H1 (cell line): Measurements from ENCODE around the gene EIF4E3. TPM values are rescaled to one million over a fixed set of nuclear protein-coding genes. Genes with fewer than 3 reads are reported as not detected.

Experiments
- CTCF ChIA-PET: fragments of 300-600 bp; sonication (Branson Sonifier 250); formaldehyde crosslinking; loops from one replicate; lab custom pipeline; 2021; ENCODE audit not compliant: partially characterized antibody; lab: Charles Lee
- POLR2A ChIA-PET: fragments of 300-600 bp; sonication (Branson Sonifier 250); formaldehyde crosslinking; loops from one replicate; lab custom pipeline; 2021; ENCODE audit warnings: inconsistent platforms; ENCODE audit not compliant: partially characterized antibody; lab: Charles Lee
- DNase-seq, 2 experiments: peaks; one replicate each; pipeline versions ENCODE4 v3.0.0 to v3.0.0-alpha.2; 2010 to 2022; ENCODE audit warnings: low spot score in 2 of 2, low read depth in 1 of 2, mixed read lengths in 1 of 2
- FAIRE-seq: peaks from 2 replicates; lab custom pipeline; 2011; peaks lifted over from hg19 to GRCh38; lab: Jason Lieb, UNC
- H2AFZ ChIP-seq: 2 replicates; pipeline ENCODE4 v1.8.1; 2012; ENCODE audit warnings: low read length, inconsistent platforms
- H2AK5ac ChIP-seq: 2 replicates; pipeline ENCODE4 v1.6.1; 2013; ENCODE audit warnings: low read depth, low read length
- H2BK120ac ChIP-seq: replicated peaks from 2 replicates; pipeline ENCODE3; 2013; ENCODE audit warnings: low read depth, low read length, inconsistent platforms
- H2BK12ac ChIP-seq: 2 replicates; pipeline ENCODE4 v1.6.1; 2013; ENCODE audit warnings: low read depth, low read length
- H2BK15ac ChIP-seq: 2 replicates; pipeline ENCODE4 v1.6.1; 2013; ENCODE audit warnings: low read length
- H2BK20ac ChIP-seq: 2 replicates; pipeline ENCODE4 v1.6.1; 2013; ENCODE audit warnings: low read length
- H2BK5ac ChIP-seq: 2 replicates; pipeline ENCODE4 v1.6.1; 2013; ENCODE audit warnings: low read depth, low read length
- H3K14ac ChIP-seq: 2 replicates; pipeline ENCODE4 v1.6.1; 2013; ENCODE audit warnings: inconsistent platforms; ENCODE audit not compliant: insufficient read length
- H3K18ac ChIP-seq: 2 replicates; pipeline ENCODE4 v1.6.1; 2013; ENCODE audit warnings: low read length; ENCODE audit errors: extremely low read depth
- H3K23ac ChIP-seq: 2 replicates; pipeline ENCODE4 v1.6.1; 2013; ENCODE audit warnings: inconsistent platforms; ENCODE audit not compliant: insufficient read length
- H3K23me2 ChIP-seq: 2 replicates; pipeline ENCODE4 v1.6.1; 2013; ENCODE audit warnings: low read depth, low read length
- H3K27ac ChIP-seq: 2 replicates; pipeline ENCODE4 v1.6.1; 2011; ENCODE audit warnings: low read depth, low read length, inconsistent platforms
- H3K27me3 ChIP-seq, 4 experiments: replicated peaks in 1 of 4; 1 replicate in 1 of 4; 2 replicates in 3 of 4; pipeline versions ENCODE4 v1.6.1 to v1.8.1; 2011 to 2013; ENCODE audit warnings: low read length in 3 of 4, mild to moderate bottlenecking in 3 of 4, inconsistent platforms in 2 of 4, mixed read lengths in 2 of 4, moderate library complexity in 1 of 4; ENCODE audit not compliant: control insufficient read depth in 3 of 4, insufficient read depth in 3 of 4; ENCODE audit errors: extremely low read depth in 1 of 4
- H3K36me3 ChIP-seq, 4 experiments: 2 replicates each; pipeline versions ENCODE4 v1.6.1 to v1.8.1; 2011 to 2013; ENCODE audit warnings: mild to moderate bottlenecking in 4 of 4, low read length in 3 of 4, moderate library complexity in 2 of 4, control low read depth in 1 of 4, inconsistent platforms in 1 of 4; ENCODE audit not compliant: insufficient read depth in 4 of 4, control insufficient read depth in 2 of 4
- H3K4ac ChIP-seq: replicated peaks from 2 replicates; pipeline ENCODE3; 2013; ENCODE audit warnings: low read length, low read depth, mixed read lengths, inconsistent platforms; ENCODE audit not compliant: insufficient read length
- H3K4me1 ChIP-seq, 4 experiments: replicated peaks in 1 of 4; 1 replicate in 1 of 4; 2 replicates in 3 of 4; pipeline versions ENCODE4 v1.6.1 to v1.8.1; 2011 to 2013; ENCODE audit warnings: low read length in 3 of 4, inconsistent platforms in 2 of 4, mixed read lengths in 1 of 4; ENCODE audit not compliant: insufficient read depth in 4 of 4, control insufficient read depth in 3 of 4
- H3K4me2 ChIP-seq, 2 experiments: 2 replicates each; pipeline versions ENCODE4 v1.6.1 to v1.8.1; 2011 to 2013; ENCODE audit warnings: low read depth in 2 of 2, low read length in 2 of 2, control low read depth in 1 of 2, inconsistent platforms in 1 of 2, mild to moderate bottlenecking in 1 of 2; ENCODE audit not compliant: insufficient read depth in 1 of 2
- H3K4me3 ChIP-seq, 4 experiments: fragments of 200-600, 300-600 bp in 1 of 4; sonication (generic), shearing (Covaris generic), sonication (Bioruptor Twin) in 1 of 4; 2 replicates each; pipeline versions ENCODE4 v1.5.1 to v1.8.1; 2011 to 2016; ENCODE audit warnings: low read length in 4 of 4, low read depth in 3 of 4, control low read depth in 2 of 4, inconsistent platforms in 2 of 4, mild to moderate bottlenecking in 2 of 4, mixed read lengths in 1 of 4, moderate library complexity in 1 of 4; ENCODE audit not compliant: insufficient read depth in 2 of 4; ENCODE audit errors: extremely low read depth in 1 of 4
- H3K56ac ChIP-seq: replicated peaks from 2 replicates; pipeline ENCODE3; 2013; ENCODE audit warnings: low read depth, mild to moderate bottlenecking, mixed read lengths, low read length, inconsistent platforms; ENCODE audit not compliant: insufficient read length
- H3K79me1 ChIP-seq: 2 replicates; pipeline ENCODE4 v1.6.1; 2013; ENCODE audit warnings: low read depth, low read length, control low read depth
- H3K79me2 ChIP-seq, 2 experiments: 2 replicates each; pipeline versions ENCODE4 v1.6.1 to v1.8.1; 2012 to 2013; ENCODE audit warnings: low read length in 2 of 2, mild to moderate bottlenecking in 2 of 2, inconsistent platforms in 1 of 2; ENCODE audit not compliant: insufficient read depth in 2 of 2, control insufficient read depth in 1 of 2
- H3K9ac ChIP-seq, 4 experiments: replicated peaks in 1 of 4; 1 replicate in 1 of 4; 2 replicates in 3 of 4; pipeline versions ENCODE4 v1.6.1 to v1.8.1; 2011 to 2013; ENCODE audit warnings: low read depth in 3 of 4, low read length in 3 of 4, control low read depth in 2 of 4, mild to moderate bottlenecking in 2 of 4, moderate library complexity in 2 of 4, inconsistent platforms in 1 of 4; ENCODE audit errors: extremely low read depth in 1 of 4
- H3K9me3 ChIP-seq, 2 experiments: 2 replicates each; pipeline versions ENCODE4 v1.6.1 to v1.8.1; 2012 to 2013; ENCODE audit warnings: mild to moderate bottlenecking in 2 of 2, moderate library complexity in 2 of 2, control low read depth in 1 of 2, inconsistent platforms in 1 of 2, low read depth in 1 of 2, low read length in 1 of 2, mixed read lengths in 1 of 2; ENCODE audit not compliant: insufficient read depth in 2 of 2
- H4K20me1 ChIP-seq, 2 experiments: replicated peaks in 1 of 2; 2 replicates each; pipeline versions ENCODE3 to v1.8.1; 2011 to 2013; ENCODE audit warnings: inconsistent platforms in 2 of 2, low read length in 2 of 2, mild to moderate bottlenecking in 1 of 2; ENCODE audit not compliant: insufficient read depth in 2 of 2, control insufficient read depth in 1 of 2
- H4K5ac ChIP-seq: 2 replicates; pipeline ENCODE4 v1.6.1; 2013; ENCODE audit warnings: low read length, low read depth, mixed read lengths, inconsistent platforms; ENCODE audit not compliant: insufficient read length
- H4K8ac ChIP-seq: 2 replicates; pipeline ENCODE4 v1.8.0; 2013; ENCODE audit warnings: mild to moderate bottlenecking, moderate library complexity, low read length, inconsistent platforms; ENCODE audit not compliant: insufficient read depth; ENCODE audit errors: extremely low read depth
- H4K91ac ChIP-seq: replicated peaks from 2 replicates; pipeline ENCODE3; 2013; ENCODE audit warnings: low read length, mixed read lengths, inconsistent platforms; ENCODE audit not compliant: insufficient read length
- HDAC6 ChIP-seq: IDR thresholded peaks from one replicate; pipeline ENCODE4 v1.7.1; 2012; ENCODE audit warnings: low read depth, mild to moderate bottlenecking, inconsistent platforms, low read length, moderate library complexity
- KDM5A ChIP-seq: fragments of 200-600 bp; IDR thresholded peaks from 2 replicates; pipeline ENCODE4 v1.7.1; 2012; ENCODE audit warnings: mild to moderate bottlenecking, low read length, inconsistent platforms, mixed read lengths
- POLR2A ChIP-seq, 2 experiments: IDR thresholded peaks; 1 replicate in 1 of 2; 2 replicates in 1 of 2; pipeline ENCODE4 v1.6.1; 2011; ENCODE audit warnings: low read depth in 2 of 2, low read length in 2 of 2, mild to moderate bottlenecking in 2 of 2; ENCODE audit errors: control extremely low read depth in 1 of 2
- POLR2AphosphoS5 ChIP-seq: IDR thresholded peaks from 2 replicates; pipeline ENCODE4 v1.6.1; 2011; ENCODE audit warnings: low read depth, low read length
- TAF7 ChIP-seq: optimal IDR thresholded peaks from 2 replicates; pipeline ENCODE3; 2011; ENCODE audit warnings: low read depth, mild to moderate bottlenecking, inconsistent platforms, low read length, moderate library complexity, borderline replicate concordance
- WGBS, 2 experiments: shearing (Covaris generic) in 1 of 2; methylation state at CpG; one replicate each; pipeline versions ENCODE4 v1.1.6 to v1.1.7; 2013 to 2015; ENCODE audit warnings: low lambda C conversion rate in 2 of 2, mixed read lengths in 2 of 2, inconsistent platforms in 1 of 2, low coverage in 1 of 2, missing lambda C conversion rate in 1 of 2; ENCODE audit not compliant: insufficient replicate concordance in 2 of 2, insufficient coverage in 1 of 2, insufficient read length in 1 of 2; ENCODE audit errors: extremely low coverage in 1 of 2, missing lambda C conversion rate in 1 of 2; 5-methylcytosine and 5-hydroxymethylcytosine counted together
- polyA plus RNA-seq, 7 experiments: library from polyadenylated mRNA; depleted of rRNA in 3 of 7; stranded (reverse) in 5 of 7; unstranded in 2 of 7; fragments of >200 nt in 5 of 7; fragments of 200-250 nt in 2 of 7; gene quantifications; 1 replicate in 5 of 7; 2 replicates in 1 of 7; 4 replicates in 1 of 7; pipeline versions ENCODE4 v1.2.1 to v1.2.3, GENCODE V29; 2011 to 2013; ENCODE audit warnings: missing spikeins in 2 of 7, mixed read lengths in 2 of 7
- total RNA-seq: library from RNA; stranded (reverse); fragmentation: NEBNext Ultra II Directional; extraction: Animal tissue kit (Norgen Biotek cat#: 25700); gene quantifications from 2 replicates; pipeline ENCODE4 v1.2.1, GENCODE V29; 2021

The EIF4E3 gene
- total and polyA plus RNA-seq, 2 of the 8 experiments (the other 6 are each of a cell fraction or from before 2014, with no cell fraction given), result 5.2 to 17.0 TPM

- no peaks in the 10 kb centered on the region for H3K79me2 ChIP-seq
- no peak overlapping the region for H4K5ac ChIP-seq
- TF ChIP-seq POLR2AphosphoS5 (no peak), KDM5A (no peak), POLR2A (IDR thresholded peaks at IDR 0.05; ENCODE audit: control extremely low read depth in 1 of 2, low read depth in 2 of 2, low read length in 2 of 2) (no peak), TAF7 (no peak), HDAC6 (no peak)
- no peak overlapping the region for H3K14ac ChIP-seq
- no peak overlapping the region for H3K27ac ChIP-seq
- no peak overlapping the region for H3K23ac ChIP-seq
- H3K4me3 ChIP-seq, result no peak overlapping the region
- POLR2A ChIA-PET, result no interaction called here
- H2BK20ac ChIP-seq, result no peak overlapping the region; the same call in 1 of the 2 replicates
- no peak overlapping the region for H2BK5ac ChIP-seq
- H3K56ac ChIP-seq, result no peak overlapping the region
- no peaks in the 10 kb centered on the region; the same call in 1 of the 2 replicates for H3K79me1 ChIP-seq
- H4K8ac ChIP-seq, result no peak overlapping the region
- no peak overlapping the region for H2AK5ac ChIP-seq
- WGBS, 2 experiments, result 85% methylated on average over 1 of the region's 1 CpG; no CpG with 5 or more reads in 1 of the 2 experiments
- H3K36me3 ChIP-seq, result no peaks in the 10 kb centered on the region
- no peak overlapping the region for H2BK120ac ChIP-seq
- H3K27me3 ChIP-seq, result no peaks in the 10 kb centered on the region
- no peak overlapping the region for H2BK15ac ChIP-seq
- H4K20me1 ChIP-seq, result no peaks in the 10 kb centered on the region
- no peak overlapping the region for H3K4ac ChIP-seq
- FAIRE-seq, result no peak
- no peaks in the 10 kb centered on the region for H3K23me2 ChIP-seq
- no peak overlapping the region for H3K18ac ChIP-seq
- H3K4me2 ChIP-seq, result no peak overlapping the region
- no peak overlapping the region for H4K91ac ChIP-seq
- H3K9ac ChIP-seq, result no peak overlapping the region
- H2BK12ac ChIP-seq, result no peak overlapping the region
- DNase-seq, result no peak
- H3K9me3 ChIP-seq, result no peaks in the 10 kb centered on the region
- H3K4me1 ChIP-seq, result peaks cover 4 to 11% (median 9%) of the 10 kb centered on the region in 4 experiments; a peak in 5 of 7 replicates
- no peak overlapping the region for H2AFZ ChIP-seq
- CTCF ChIA-PET, result interaction anchor here (1.7 kb wide), 1 partner anchor 11 kb away, joined by 6 read pairs; no protein-coding TSS in a partner anchor
These were observed 33.1 kb downstream of the EIF4E3 start for GRCh38 chr3:71692139-71692538.
